ENCODE data around the gene MTHFSD. TPM values are rescaled to one million over a fixed set of nuclear protein-coding genes. Genes with fewer than 3 reads are reported as not detected.

Gene MTHFSD
- total RNA-seq, 1 experiment from 2014 or later = 30.7 TPM

DNA sequence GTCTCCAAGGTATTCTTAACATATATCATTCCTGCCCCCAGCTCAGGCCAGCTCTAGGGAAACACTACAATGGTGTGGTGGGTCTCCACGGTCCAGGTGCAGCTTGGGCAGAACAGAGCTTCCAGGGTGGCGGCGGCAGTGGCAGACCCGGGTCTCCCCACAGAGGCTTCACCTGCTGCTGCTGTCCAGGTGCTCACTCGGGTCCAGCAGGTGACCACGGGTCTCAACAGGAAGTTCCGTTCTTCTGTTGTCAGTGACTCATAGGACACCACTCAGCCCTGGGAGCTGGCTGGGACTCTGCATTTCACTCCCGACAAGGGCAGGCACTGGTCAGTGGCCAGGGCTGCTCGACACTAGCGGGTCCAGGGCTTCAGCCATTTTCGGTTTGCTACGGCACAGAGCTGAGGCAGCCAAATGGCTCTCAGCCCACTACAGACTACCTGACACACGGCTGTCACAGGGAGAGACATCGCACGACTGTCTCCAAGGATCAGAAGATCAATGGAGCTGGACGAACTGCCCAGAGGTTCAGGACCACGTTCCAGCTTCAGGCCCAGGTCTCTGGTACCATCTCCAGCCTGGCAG is 16.7 kb downstream of the MTHFSD start:
- no TSS peak for BruUV-seq (replicated peaks)
- H3K4me1 Mint-ChIP-seq (ENCODE audit: insufficient read depth, unreplicated experiment) = no peaks in the 10 kb centered on the region
- H3K27ac Mint-ChIP-seq (ENCODE audit: low read depth, unreplicated experiment) = no peak overlapping the region
- no peaks in the 10 kb centered on the region for H3K27me3 Mint-ChIP-seq (ENCODE audit: insufficient read depth, unreplicated experiment)
- intact Hi-C loops (cut with micrococcal nuclease) = no loop called here
- POLR2A ChIA-PET = no interaction called here
- CTCF ChIA-PET = interaction anchor here (0.5 to 2.0 kb wide), 2 partner anchors 19 to 415 kb away, joined by 3 to 7 read pairs; no protein-coding TSS in a partner anchor
- no peak overlapping the region for H3K4me3 Mint-ChIP-seq (ENCODE audit: unreplicated experiment)
- no peak for DNase-seq (ENCODE audit: unreplicated experiment)
- H3K36me3 Mint-ChIP-seq (ENCODE audit: insufficient read depth, unreplicated experiment) = peaks cover 54% of the 10 kb centered on the region
- no peaks in the 10 kb centered on the region for H3K9me3 Mint-ChIP-seq (ENCODE audit: unreplicated experiment)
- TF ChIP-seq, protein P1, sequence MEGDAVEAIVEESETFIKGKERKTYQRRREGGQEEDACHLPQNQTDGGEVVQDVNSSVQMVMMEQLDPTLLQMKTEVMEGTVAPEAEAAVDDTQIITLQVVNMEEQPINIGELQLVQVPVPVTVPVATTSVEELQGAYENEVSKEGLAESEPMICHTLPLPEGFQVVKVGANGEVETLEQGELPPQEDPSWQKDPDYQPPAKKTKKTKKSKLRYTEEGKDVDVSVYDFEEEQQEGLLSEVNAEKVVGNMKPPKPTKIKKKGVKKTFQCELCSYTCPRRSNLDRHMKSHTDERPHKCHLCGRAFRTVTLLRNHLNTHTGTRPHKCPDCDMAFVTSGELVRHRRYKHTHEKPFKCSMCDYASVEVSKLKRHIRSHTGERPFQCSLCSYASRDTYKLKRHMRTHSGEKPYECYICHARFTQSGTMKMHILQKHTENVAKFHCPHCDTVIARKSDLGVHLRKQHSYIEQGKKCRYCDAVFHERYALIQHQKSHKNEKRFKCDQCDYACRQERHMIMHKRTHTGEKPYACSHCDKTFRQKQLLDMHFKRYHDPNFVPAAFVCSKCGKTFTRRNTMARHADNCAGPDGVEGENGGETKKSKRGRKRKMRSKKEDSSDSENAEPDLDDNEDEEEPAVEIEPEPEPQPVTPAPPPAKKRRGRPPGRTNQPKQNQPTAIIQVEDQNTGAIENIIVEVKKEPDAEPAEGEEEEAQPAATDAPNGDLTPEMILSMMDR (IDR thresholded peaks at IDR 0.05; ENCODE audit: unreplicated experiment) = no peak

DNA sequence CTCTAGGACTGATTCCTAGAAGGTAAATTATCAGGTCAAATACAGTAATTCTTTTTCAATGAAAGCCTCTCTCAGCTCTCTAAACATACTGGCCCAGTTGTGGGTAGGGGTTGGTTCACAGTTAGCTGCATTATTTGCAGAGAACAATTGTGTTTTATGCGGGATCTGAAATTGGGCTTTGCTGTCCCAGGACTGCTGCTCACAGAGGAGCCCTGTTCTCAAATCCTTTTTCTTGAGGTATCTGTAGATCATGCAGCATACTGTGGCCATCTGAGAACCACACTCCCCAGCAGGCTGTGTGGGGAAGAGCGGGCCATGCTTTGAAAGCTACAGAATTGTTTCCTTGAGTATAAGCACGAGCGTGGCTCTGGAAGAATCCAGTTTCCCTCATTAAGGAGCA is 17.5 kb downstream of the MTHFSD start:
- DNase-seq (ENCODE audit: unreplicated experiment) = no peak
- Mint-ChIP-seq H3K27me3 (ENCODE audit: insufficient read depth, unreplicated experiment) (no peaks in the 10 kb centered on the region), H3K4me3 (ENCODE audit: unreplicated experiment) (no peak overlapping the region), H3K27ac (ENCODE audit: low read depth, unreplicated experiment) (no peak overlapping the region), H3K4me1 (ENCODE audit: insufficient read depth, unreplicated experiment) (no peaks in the 10 kb centered on the region), H3K36me3 (ENCODE audit: insufficient read depth, unreplicated experiment) (peaks cover 51% of the 10 kb centered on the region), H3K9me3 (ENCODE audit: unreplicated experiment) (no peaks in the 10 kb centered on the region)
- CTCF ChIA-PET = interaction anchor here (0.5 to 2.0 kb wide), 3 partner anchors 18 to 1924 kb away, joined by 3 to 7 read pairs (median 3); no protein-coding TSS in a partner anchor
- TF ChIP-seq, protein P1 (IDR thresholded peaks at IDR 0.05; ENCODE audit: unreplicated experiment) = no peak
- intact Hi-C loops (cut with micrococcal nuclease) = no loop called here
- BruUV-seq (replicated peaks) = no TSS peak
- POLR2A ChIA-PET = interaction anchor here (0.6 kb wide), 1 partner anchor 15 kb away, joined by 4 read pairs; no protein-coding TSS in a partner anchor

DNA sequence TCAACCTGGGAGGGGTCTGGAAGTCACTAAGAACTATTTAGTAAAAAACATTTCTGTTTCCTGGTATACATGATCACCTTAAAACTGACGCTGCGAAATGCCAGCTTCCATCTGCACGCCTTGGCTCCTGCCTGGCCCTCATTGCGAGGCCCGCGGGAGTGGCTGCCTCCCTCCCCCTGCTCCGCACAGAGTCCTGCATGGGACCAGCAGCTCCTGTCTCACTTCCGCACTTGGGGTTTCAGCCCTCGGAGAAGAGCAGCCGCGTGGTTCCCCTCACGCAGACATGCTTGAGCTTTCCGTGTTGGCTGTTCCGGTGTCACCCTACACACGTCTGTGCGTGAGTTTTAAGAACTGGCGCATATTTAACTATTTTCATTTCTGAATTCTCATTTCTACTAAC is 18.4 kb downstream of the MTHFSD start:
- H3K36me3 Mint-ChIP-seq (ENCODE audit: insufficient read depth, unreplicated experiment) = peaks cover 43% of the 10 kb centered on the region
- CTCF ChIA-PET = interaction anchor here (1.0 kb wide), 1 partner anchor 20 kb away, joined by 3 read pairs; no protein-coding TSS in a partner anchor

More for the DNA sequence above, 18.4 kb downstream of the MTHFSD start:
- no peak overlapping the region for H3K4me3 Mint-ChIP-seq (ENCODE audit: unreplicated experiment)
- POLR2A ChIA-PET = interaction anchor here (0.6 kb wide), 1 partner anchor 16 kb away, joined by 4 read pairs; no protein-coding TSS in a partner anchor
- no peaks in the 10 kb centered on the region for H3K4me1 Mint-ChIP-seq (ENCODE audit: insufficient read depth, unreplicated experiment)
- no peaks in the 10 kb centered on the region for H3K9me3 Mint-ChIP-seq (ENCODE audit: unreplicated experiment)
- no peak overlapping the region for H3K27ac Mint-ChIP-seq (ENCODE audit: low read depth, unreplicated experiment)
- DNase-seq (ENCODE audit: unreplicated experiment) = no peak
- H3K27me3 Mint-ChIP-seq (ENCODE audit: insufficient read depth, unreplicated experiment) = no peaks in the 10 kb centered on the region
- BruUV-seq (replicated peaks) = no TSS peak
- intact Hi-C loops (cut with micrococcal nuclease) = no loop called here
- TF ChIP-seq, protein P1 (IDR thresholded peaks at IDR 0.05; ENCODE audit: unreplicated experiment) = no peak
